Esophagus squamous epithelium (tissue), 5 donors: ENCODE data around the gene SGCD. TPM values are rescaled to one million over a fixed set of nuclear protein-coding genes. Genes with fewer than 3 reads are reported as not detected.

ENCODE experiments used
- DNase-seq: peaks from one replicate; lab custom pipeline; 2025; lab: John Stamatoyannopoulos, UW
- H3K27ac ChIP-seq, 4 donors: fragments of 200-600 bp; sonication (generic); one replicate each; pipeline ENCODE4 v1.5.1; 2016 to 2019; ENCODE audit warnings: mild to moderate bottlenecking in 1 of 4
- H3K27me3 ChIP-seq, 4 donors: fragments of 200-600 bp; sonication (generic); 1 replicate in 3 of 4; 2 replicates in 1 of 4; pipeline versions ENCODE4 v1.5.1 to v1.6.0; 2017 to 2021; ENCODE audit warnings: antibody characterized with exemption in 1 of 4
- H3K36me3 ChIP-seq, 3 donors: fragments of 200-600 bp; sonication (generic); one replicate each; pipeline ENCODE4 v1.5.1; 2016 to 2019
- H3K4me1 ChIP-seq, 3 donors: fragments of 200-600 bp; sonication (generic); one replicate each; pipeline ENCODE4 v1.5.1; 2017 to 2019
- H3K4me3 ChIP-seq, 4 donors: fragments of 200-600 bp; sonication (generic); 1 replicate in 3 of 4; 2 replicates in 1 of 4; pipeline ENCODE4 v1.5.1; 2016 to 2019; ENCODE audit warnings: mild to moderate bottlenecking in 2 of 4, moderate library complexity in 1 of 4
- H3K9me3 ChIP-seq, 3 donors: fragments of 200-600 bp; sonication (generic); one replicate each; pipeline ENCODE4 v1.5.1; 2016 to 2019
- CTCF ChIP-seq, 6 experiments: fragments of 450-650 bp in 4 of 6; fragments of 200-600 bp in 2 of 6; sonication (generic) in 2 of 6; IDR thresholded peaks; one replicate each; pipeline ENCODE4 v1.5.1; 2016 to 2019; ENCODE audit warnings: antibody characterized with exemption in 6 of 6, mild to moderate bottlenecking in 4 of 6, moderate library complexity in 4 of 6
- POLR2A ChIP-seq, 4 donors: fragments of 450-650 bp; IDR thresholded peaks; one replicate each; pipeline ENCODE4 v1.6.1; 2017; ENCODE audit warnings: antibody characterized with exemption in 4 of 4, mild to moderate bottlenecking in 4 of 4, moderate library complexity in 3 of 4
- WGBS, 2 donors: methylation state at CpG; one replicate each; pipeline ENCODE4 v1.1.5; 2018; 5-methylcytosine and 5-hydroxymethylcytosine counted together
- intact Hi-C: fragments of 100-400 bp; cut with DNase I; formaldehyde crosslinking; loops from one replicate; pipeline ENCODE4 v1.15.0; 2022
- total RNA-seq, 4 donors: library from RNA; depleted of rRNA; stranded (reverse); fragments of >200 nt; gene quantifications; one replicate each; pipeline ENCODE4 v1.1.0, GENCODE V29; 2016
- donor health status: DM: yes; HTN: yes; CAD: no.

SGCD gene
- total RNA-seq, 4 donors from 2014 or later, result 0.08 to 4.4 (median 0.64) TPM

- TF ChIP-seq POLR2A (IDR thresholded peaks at IDR 0.05), result no peak
- TF ChIP-seq CTCF (IDR thresholded peaks at IDR 0.05), result no peak
- Histone ChIP-seq H3K36me3 (no peaks in the 10 kb centered on the region), H3K4me3 (no peak overlapping the region), H3K9me3 (no peaks in the 10 kb centered on the region), H3K27ac (no peak overlapping the region), H3K4me1 (no peaks in the 10 kb centered on the region), H3K27me3 (no peaks in the 10 kb centered on the region)
- intact Hi-C loops, result no loop called here
- WGBS, 2 donors, result 66 to 69% methylated on average over 3 of the region's 3 CpGs
- no peak for DNase-seq
These were observed 428.6 kb downstream of the SGCD start for GRCh38 chr5:156755421-156756087.

GRCh38 chr5:156758011-156758791, 431.2 kb downstream of the SGCD start:
- no peak for TF ChIP-seq CTCF (IDR thresholded peaks at IDR 0.05)
- no peak for TF ChIP-seq POLR2A (IDR thresholded peaks at IDR 0.05)
- Histone ChIP-seq H3K9me3 (no peaks in the 10 kb centered on the region), H3K27ac (no peak overlapping the region), H3K36me3 (no peaks in the 10 kb centered on the region), H3K27me3 (no peaks in the 10 kb centered on the region), H3K4me3 (no peak overlapping the region), H3K4me1 (no peaks in the 10 kb centered on the region)
- intact Hi-C loops, result no loop called here
- 75 to 79% methylated on average over 2 of the region's 2 CpGs for WGBS, 2 donors
- no peak for DNase-seq

GRCh38 chr5:156759156-156759555, 432.2 kb downstream of the SGCD start:
- Histone ChIP-seq H3K9me3 (no peaks in the 10 kb centered on the region), H3K27ac (no peak overlapping the region), H3K27me3 (no peaks in the 10 kb centered on the region), H3K36me3 (no peaks in the 10 kb centered on the region), H3K4me3 (no peak overlapping the region), H3K4me1 (no peaks in the 10 kb centered on the region)
- TF ChIP-seq CTCF (IDR thresholded peaks at IDR 0.05), result no peak
- TF ChIP-seq POLR2A (IDR thresholded peaks at IDR 0.05), result no peak
- DNase-seq, result no peak
- intact Hi-C loops, result no loop called here
- WGBS, 2 donors, result 89 to 94% methylated on average over 8 to 11 of the region's 11 CpGs

- Histone ChIP-seq H3K4me3 (no peak overlapping the region), H3K27ac (no peak overlapping the region), H3K4me1 (no peaks in the 10 kb centered on the region), H3K27me3 (no peaks in the 10 kb centered on the region), H3K36me3 (no peaks in the 10 kb centered on the region), H3K9me3 (no peaks in the 10 kb centered on the region)
- intact Hi-C loops, result no loop called here
- TF ChIP-seq CTCF (IDR thresholded peaks at IDR 0.05), result no peak
- no peak for TF ChIP-seq POLR2A (IDR thresholded peaks at IDR 0.05)
- no peak for DNase-seq
These were observed 435.8 kb downstream of the SGCD start for GRCh38 chr5:156762771-156763170.
